GM18907 (cell line): ENCODE measurements around the gene SP6.

Experiments used
- ATAC-seq: cut with Tn5 transposase; IDR thresholded peaks from one replicate; pipeline ENCODE4 v1.9.1; 2021; ENCODE audit warnings: mild to moderate bottlenecking, moderate library complexity; ENCODE audit not compliant: unreplicated experiment

SP6 gene

GRCh38 chr17:47857551-47858455 is 6.8 kb upstream of the SP6 start:
- ATAC-seq = no peak

DNA sequence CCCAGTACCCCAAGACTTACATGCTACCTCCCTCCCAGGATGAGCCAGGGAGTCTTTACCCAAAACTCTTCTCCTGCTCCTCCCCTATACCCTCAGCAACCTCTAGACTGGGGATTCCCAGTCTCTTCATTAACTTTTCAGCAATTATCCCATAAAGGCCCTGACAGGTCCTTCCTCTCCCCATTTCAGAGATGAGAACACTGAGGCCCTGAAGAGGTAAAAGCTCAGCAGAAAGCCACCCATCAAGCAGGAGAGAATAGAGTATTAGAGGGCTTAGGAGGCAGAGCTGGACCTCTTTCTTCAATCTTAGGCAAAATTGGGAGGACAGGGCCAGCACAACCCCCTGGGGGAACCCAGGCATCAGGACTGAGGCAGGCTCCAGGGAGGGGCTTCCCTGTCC is 5.9 kb upstream of the SP6 start:
- ATAC-seq = no peak

- no peak for ATAC-seq
Measured at GRCh38 chr17:47855737-47856136, 4.8 kb upstream of the SP6 start.

- no peak for ATAC-seq
Measured at GRCh38 chr17:47853616-47854015, 2.7 kb upstream of the SP6 start.

DNA sequence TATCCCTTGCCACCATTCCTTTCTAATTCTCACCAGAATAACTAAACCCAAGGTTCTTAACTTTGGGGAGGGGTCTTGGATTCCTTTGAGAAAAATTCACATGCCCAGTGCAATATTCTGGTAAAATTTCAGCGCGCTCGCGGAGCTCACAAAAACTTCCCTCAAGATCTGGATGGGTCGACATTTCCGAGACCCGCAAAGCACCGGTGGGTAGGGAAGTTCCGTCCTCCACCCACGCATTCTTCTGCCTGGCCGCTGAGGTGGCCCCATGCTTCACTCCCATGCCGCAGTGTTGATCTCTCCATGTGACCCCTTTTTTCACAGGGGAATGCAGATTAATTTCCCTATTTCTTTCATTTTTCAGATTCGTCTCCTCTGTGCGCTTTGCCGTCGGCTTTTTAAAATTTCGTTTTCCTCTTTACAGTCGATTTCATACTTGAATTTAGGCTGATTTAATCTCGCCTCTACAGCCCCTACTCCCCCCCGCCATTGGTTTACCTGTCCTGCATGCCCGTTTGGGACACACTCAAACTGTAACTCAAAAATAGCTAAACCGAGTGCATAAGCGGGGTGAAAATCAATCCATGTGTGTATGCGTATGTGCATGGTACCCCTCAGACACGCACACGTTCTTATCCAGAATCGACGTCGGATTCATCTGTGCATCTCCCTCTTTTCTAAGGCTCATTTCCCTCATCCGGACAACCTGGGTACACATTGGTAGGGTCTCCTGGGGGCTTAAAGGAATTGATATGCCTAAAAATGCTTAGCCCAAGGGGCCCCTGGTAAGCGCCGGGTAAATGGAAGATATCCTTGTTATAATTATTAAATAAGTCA is 1.4 kb upstream of the SP6 start:
- no peak for ATAC-seq

DNA sequence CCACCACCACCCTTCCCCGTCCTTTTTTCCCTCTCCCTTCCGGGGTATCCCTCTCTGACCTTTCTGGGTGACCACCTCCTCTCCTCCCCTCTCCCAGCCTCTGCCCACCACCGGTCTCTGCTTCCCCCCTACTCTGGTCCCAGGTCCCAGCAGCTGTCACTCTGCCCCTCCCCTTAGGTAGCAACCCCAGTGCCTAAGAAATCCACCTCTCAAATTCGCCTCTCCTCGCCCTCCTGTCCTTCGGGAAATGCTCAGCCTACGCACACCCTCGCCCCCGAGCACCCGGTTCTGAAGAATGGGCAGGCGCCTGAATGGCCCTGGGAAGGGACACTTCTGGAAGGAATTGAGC is 775 bp upstream of the SP6 start:
- ATAC-seq = no peak

DNA sequence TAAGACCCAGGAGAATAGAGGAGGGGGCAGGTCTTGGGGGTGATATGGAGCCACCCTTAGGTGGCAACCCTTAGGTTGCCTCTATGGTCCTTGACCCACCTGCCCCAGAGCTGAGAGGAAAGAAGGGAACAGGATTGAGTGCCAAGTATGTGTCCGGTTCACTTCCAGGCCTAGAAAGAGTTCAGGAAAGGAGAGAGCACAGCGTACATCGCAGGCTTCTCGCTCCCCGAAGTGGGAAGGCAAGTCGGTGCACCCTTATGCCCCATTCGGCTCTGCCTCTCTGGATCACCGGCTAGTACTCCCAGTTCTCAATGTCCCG is 631 bp downstream of the SP6 start:
- ATAC-seq = no peak

- ATAC-seq = no peak
Measured at GRCh38 chr17:47848198-47848513, 2.8 kb downstream of the SP6 start.

GRCh38 chr17:47847341-47848197 is 3.4 kb downstream of the SP6 start:
- ATAC-seq = no peak

DNA sequence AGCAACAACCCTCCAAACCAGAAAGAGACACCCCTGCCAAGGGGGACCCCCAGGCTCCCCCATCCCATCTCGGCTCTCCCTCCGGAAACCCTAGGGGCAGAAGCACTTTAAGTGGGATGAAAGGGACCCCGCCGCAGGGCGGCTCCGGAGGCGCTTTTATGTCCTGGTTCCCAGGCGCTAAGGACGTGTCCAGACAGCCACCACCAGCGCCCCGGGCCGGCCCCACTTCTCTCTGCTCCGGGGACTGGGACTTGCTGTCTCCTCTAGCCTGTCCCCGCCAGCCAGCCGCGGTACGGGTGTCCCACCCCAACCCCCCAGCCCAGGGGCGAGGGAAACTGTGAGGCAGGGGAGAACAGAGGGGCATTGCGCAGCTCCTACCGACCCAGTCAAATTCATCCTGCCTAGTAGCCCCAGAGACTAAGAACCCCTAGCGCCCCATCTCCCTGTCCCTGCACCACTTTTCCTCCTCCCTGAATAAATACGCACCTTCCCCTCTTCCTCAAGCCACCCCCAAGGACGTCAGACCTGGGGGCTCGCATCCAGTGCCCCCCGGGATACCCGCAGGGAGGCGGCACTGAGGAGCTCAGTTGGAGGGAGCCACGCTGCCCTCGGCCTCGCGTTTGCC is 4.1 kb downstream of the SP6 start:
- ATAC-seq = no peak

DNA sequence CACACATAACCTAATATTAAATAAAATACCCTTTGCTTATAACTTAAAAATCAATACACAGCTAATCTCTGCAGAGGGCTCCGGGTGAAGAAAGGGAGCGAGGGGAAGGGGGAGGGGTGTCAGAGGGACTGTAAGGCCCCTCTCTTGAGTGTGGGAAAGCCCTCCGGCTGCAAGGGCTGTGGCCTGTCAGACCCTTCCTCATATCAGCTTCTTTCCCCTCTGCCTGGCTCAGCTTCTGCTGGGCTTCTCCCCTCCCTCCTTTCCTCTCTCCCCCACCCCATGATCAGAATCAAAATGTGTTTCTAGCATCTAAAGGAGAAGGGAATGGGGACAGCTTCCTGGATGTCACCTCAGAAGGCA is 5.3 kb downstream of the SP6 start:
- ATAC-seq = no peak

GRCh38 chr17:47844814-47845715 is 5.9 kb downstream of the SP6 start:
- ATAC-seq = no peak

DNA sequence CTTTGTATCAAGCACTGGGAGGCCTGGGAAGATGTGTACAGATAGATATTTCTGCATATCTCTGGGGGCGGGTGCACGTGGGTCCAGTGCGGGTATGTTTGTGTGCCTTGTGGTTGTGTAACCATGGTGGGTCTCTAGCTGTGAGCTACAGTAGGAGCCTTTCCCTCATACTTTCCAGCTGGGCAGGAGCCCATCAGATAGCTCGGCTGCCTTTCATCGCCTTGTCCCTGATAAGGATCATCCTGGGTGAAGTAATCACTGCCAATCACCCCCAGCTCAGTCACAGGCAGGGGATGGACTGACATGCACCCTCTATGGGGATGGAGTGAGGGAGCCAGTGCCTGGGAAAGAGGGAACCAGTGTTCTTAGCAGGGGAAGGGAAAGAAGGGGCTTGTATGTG is 6.7 kb downstream of the SP6 start:
- no peak for ATAC-seq

GRCh38 chr17:47843391-47843730 is 7.6 kb downstream of the SP6 start:
- no peak for ATAC-seq

DNA sequence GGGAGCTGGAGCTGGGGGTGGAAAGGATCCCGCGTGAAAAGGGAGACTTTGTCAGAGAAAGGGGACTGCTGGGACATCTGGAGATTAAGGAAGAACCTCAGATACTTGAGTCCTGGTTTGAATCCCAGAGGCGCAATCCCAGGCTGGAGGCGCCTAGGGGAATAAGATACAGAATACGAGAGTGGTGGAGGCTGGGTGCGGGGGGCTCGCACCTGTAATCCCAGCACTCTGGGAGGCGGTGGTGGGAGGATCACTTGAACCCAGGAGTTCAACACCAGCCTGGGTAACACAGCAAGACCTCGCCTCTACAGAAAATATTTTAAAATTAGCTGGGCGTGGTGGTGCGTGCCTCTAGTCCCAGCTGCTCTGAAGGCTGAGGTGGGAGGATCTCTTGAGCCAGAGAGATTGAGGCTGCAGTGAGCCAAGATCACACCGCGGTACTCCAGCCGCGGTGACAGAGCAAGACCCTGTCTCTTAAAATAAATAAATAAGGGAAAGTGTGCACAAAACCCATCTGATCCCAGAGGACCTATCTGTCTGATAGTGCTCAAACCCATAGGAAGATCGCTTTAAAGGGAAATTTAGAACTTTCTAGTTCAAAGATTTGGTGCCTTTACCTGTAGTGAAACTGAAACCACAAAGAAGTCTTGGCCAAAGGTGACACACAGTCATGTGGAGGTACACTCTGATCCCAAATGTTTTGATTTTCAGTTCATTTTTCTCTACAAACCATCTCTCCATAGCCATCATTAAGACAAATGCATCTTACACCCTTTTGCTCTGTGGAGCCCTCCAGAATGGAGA is 9.3 kb downstream of the SP6 start:
- no peak for ATAC-seq

DNA sequence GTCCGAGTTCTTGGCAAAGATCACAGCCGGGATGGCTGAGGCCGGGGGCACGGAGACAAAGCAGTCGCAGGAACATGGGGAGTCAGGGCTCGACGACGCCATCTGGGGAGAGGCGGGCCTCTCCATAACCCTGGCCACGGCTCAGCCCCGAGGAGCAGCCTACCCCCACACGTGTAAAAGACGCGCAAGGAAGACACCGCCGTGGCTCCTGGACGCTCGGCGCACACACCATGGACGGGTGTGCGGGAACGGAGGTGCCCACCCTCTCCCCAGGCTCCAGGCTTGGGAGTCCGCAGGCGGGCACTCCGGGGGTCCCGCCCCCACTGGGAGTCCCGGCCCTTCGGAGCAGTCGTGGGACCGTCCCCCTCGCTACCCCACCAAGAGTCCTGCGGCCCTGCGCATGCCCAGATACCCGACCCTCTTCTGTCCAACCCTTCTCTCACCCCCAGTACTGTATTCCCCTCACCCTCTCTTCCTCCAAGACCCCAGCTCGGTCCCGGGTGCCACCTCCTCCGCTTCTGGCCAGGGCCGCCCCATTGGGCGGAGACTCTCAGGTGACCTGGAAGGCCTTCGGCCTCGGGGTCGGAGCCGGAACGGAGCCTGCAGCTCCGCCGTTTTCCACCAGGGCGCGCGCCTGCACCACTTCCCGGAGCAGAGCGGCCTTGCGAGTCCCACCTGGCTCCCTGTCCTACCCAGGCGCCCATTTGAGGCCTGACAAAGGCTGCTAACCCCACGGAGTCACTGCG is 10.0 kb downstream of the SP6 start, which contains the start of gene SCRN2:
Gene SCRN2, minus strand, starts transcription at position 532 of the 746 bp plus-strand sequence. Its CDS starts 430 bp downstream, at position 102.
- ATAC-seq = peak; percentile 85

DNA sequence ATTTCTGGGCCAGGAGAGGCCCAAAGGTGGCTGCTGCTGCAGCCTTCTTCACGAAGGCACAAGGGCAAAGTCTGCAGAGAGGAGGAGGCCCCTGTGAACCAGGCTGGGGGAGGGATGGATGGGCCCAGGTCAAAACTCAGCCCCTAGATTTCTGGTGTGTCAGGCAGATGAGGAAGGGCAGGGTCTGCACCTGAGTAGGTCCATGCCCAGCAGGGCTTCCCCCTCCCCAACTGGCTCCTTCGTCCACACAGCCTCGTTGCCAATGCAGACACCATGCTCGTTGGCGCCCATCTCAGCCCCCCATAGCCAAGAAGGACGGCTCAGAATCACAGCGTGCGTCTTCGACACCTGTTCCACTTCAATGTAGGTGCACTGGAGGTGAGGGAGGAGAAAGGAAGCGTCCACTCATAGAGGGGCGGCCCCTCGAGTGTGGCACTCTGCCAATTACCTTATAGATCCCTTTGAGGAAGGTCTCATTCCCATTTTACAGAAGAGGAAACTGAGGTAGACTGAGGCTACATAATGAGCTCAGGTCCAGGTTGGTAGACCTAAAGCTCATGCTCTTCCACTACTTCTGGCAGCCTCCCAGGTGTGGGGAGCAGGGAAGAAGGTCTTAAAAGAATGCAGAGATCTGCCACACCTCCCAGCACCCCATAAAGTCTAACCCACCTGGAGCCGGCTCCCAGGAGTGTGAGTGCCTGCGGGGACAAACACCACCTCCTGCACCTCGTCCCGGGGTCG is 10.8 kb downstream of the SP6 start:
- ATAC-seq = no peak

GRCh38 chr17:47839071-47839470 is 11.9 kb downstream of the SP6 start:
- ATAC-seq = no peak
